HCT116 (cell line): ENCODE measurements around the gene ST3GAL5.
"Not testable (repeated sequence)": the region's sequence is repeated elsewhere in the genome, so short reads cannot be mapped to it uniquely, and the experiment has no call there.

Source experiments
- FOSL1 ChIP-seq: IDR thresholded peaks from 2 replicates; pipeline ENCODE4 v1.6.1; 2012; ENCODE audit warnings: low read depth
- JUND ChIP-seq: IDR thresholded peaks from 2 replicates; pipeline ENCODE4 v1.6.1; 2012
- POLR2A ChIP-seq: IDR thresholded peaks from 2 replicates; pipeline ENCODE4 v1.7.0; 2011; ENCODE audit warnings: borderline replicate concordance; ENCODE audit not compliant: insufficient read depth, insufficient read length; ENCODE audit errors: extremely low read depth
- POLR2AphosphoS5 ChIP-seq: IDR thresholded peaks from 2 replicates; pipeline ENCODE4 v1.6.1; 2011; ENCODE audit warnings: mild to moderate bottlenecking, low read depth, low read length, moderate library complexity
- ZBTB33 ChIP-seq: IDR thresholded peaks from 2 replicates; pipeline ENCODE4 v1.6.1; 2011; ENCODE audit warnings: mild to moderate bottlenecking, low read length, moderate library complexity; ENCODE audit not compliant: insufficient replicate concordance; ENCODE audit errors: extremely low read depth
- TF ChIP-seq, protein P1 (sequence below), 3 experiments: fragments of 200-600 bp in 1 of 3; sonication (generic) in 1 of 3; IDR thresholded peaks in 2 of 3; conservative IDR thresholded peaks in 1 of 3; 2 replicates each; pipeline ENCODE4 v1.5.1; 2012 to 2017; ENCODE audit warnings: low read depth in 2 of 3, low read length in 2 of 3, antibody characterized with exemption in 1 of 3, borderline replicate concordance in 1 of 3, control low read depth in 1 of 3, mild to moderate bottlenecking in 1 of 3, mixed read lengths in 1 of 3, mixed run types in 1 of 3, moderate library complexity in 1 of 3; ENCODE audit not compliant: insufficient read depth in 1 of 3

- TF ChIP-seq, protein P1, sequence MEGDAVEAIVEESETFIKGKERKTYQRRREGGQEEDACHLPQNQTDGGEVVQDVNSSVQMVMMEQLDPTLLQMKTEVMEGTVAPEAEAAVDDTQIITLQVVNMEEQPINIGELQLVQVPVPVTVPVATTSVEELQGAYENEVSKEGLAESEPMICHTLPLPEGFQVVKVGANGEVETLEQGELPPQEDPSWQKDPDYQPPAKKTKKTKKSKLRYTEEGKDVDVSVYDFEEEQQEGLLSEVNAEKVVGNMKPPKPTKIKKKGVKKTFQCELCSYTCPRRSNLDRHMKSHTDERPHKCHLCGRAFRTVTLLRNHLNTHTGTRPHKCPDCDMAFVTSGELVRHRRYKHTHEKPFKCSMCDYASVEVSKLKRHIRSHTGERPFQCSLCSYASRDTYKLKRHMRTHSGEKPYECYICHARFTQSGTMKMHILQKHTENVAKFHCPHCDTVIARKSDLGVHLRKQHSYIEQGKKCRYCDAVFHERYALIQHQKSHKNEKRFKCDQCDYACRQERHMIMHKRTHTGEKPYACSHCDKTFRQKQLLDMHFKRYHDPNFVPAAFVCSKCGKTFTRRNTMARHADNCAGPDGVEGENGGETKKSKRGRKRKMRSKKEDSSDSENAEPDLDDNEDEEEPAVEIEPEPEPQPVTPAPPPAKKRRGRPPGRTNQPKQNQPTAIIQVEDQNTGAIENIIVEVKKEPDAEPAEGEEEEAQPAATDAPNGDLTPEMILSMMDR (IDR thresholded peaks at IDR 0.05 in 2 of 3, conservative IDR thresholded peaks at IDR 0.05 in 1 of 3; ENCODE audit: borderline replicate concordance in 1 of 3, insufficient read depth in 1 of 3, low read depth in 2 of 3, low read length in 2 of 3), result not testable (repeated sequence)
- TF ChIP-seq ZBTB33, FOSL1, POLR2A, POLR2AphosphoS5, JUND: not testable (repeated sequence)
Observed at GRCh38 chr2:85894554-85895278, 5.9 kb upstream of the ST3GAL5 start.
